GM13977 (cell line): ENCODE measurements around the gene LINC01488.

ENCODE experiments used
- DNase-seq: peaks from one replicate; pipeline ENCODE4 v3.0.0; 2012; ENCODE audit warnings: low spot score
- CTCF ChIP-seq: IDR thresholded peaks from 2 replicates; pipeline ENCODE4 v1.5.1; 2012; ENCODE audit warnings: mild to moderate bottlenecking, control low read depth; ENCODE audit not compliant: insufficient read depth; ENCODE audit errors: extremely low read depth, missing control alignments
- in situ Hi-C: fragments of 300-500 bp; cut with MboI; formaldehyde crosslinking; loops from one replicate; pipeline ENCODE4 v1.12.0; 2022; ENCODE audit warnings: low sequenced_read_pairs, low pct_unique_long_range_greater_than_20kb, mixed read lengths, inconsistent platforms; ENCODE audit not compliant: unreplicated experiment

Gene LINC01488

DNA sequence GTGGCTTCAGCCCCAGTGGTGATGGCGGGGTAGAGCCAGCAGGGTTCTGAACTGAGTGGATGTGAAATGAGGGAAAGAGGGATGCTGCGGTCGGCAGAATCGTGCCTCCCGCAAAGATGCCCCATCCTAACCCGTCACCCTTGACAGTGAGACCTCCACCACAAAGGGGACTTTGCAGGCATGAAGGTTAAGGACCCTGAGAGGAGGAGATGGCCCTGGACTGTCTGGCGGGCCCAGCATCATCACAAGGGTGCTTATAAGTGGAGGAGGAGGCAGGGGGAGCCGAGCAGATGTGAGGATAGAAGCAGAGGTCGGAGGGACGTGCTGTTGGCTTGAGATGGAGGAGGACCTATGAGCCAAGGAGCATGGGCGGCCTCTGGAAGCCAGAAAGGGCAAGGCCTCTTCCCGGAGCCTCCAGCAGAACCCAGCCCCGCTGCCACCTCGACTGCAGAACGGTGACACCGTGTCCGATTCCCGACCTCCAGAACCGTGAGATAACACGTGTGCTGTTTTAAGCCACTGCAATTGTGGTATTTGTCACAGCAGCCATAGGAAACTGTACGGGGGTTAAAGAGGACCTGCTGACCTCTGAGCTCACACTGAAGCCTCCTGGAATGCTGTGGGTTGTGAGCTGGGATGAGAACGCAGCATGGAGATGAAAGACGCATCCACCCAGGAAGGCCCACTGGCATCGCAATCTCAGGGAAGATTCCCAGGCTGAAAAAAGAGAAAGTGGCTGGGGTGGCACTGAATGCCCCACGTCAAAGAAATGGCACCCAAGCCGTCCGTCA is 10.9 kb downstream of the LINC01488 start:
- DNase-seq, result no peak
- TF ChIP-seq CTCF, result no peak
- in situ Hi-C loops, result no loop called here

DNA sequence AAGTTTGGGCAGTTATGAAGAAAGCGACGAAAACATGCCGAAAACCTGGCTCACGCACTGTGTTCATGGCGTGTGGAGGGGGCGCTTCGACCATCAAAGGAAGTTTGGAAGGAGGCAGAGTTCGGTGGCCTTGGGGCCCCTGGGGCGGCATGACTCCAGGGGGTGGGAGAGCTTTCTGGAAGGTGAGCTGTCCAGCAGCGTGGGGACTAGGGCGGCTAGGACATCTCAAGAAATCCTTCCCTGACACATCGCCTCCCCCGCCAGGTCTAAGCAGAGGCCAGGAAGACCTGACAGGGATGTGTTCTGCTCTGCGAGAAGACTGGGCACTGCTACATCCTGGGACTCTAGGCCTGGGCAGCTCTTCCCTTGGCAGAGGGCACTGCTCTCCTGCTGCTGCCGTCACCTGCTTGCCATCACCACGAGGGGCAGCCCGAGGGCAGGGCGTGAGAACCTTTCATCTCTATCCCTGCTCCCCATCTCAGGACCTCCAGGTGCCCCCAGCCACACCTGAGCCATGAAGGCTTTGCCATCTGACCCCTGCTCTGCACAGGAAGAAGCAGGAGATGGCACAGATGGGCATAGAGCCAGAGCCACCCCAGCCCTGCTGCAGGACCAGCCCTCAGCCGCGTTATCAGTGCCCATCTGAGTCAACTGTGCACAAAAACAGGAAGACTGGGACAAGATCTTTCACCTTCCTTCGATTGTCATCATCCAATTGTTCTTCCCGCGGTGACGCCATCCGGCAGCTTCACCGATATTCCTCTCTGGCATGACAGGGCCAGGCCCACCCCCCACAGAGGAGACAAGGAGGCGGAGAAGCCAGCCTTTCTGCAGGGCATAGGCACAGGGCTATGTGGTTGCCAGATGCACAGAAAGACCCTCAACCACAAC is 12.7 kb downstream of the LINC01488 start:
- no peak for DNase-seq
- in situ Hi-C loops, result no loop called here
- no peak for TF ChIP-seq CTCF

GRCh38 chr11:69494851-69495250 is 13.4 kb downstream of the LINC01488 start:
- TF ChIP-seq CTCF, result no peak
- DNase-seq, result no peak
- in situ Hi-C loops, result no loop called here

- no peak for TF ChIP-seq CTCF
- DNase-seq, result no peak
- in situ Hi-C loops, result no loop called here
These were observed 14.2 kb downstream of the LINC01488 start for GRCh38 chr11:69495441-69496201.

DNA sequence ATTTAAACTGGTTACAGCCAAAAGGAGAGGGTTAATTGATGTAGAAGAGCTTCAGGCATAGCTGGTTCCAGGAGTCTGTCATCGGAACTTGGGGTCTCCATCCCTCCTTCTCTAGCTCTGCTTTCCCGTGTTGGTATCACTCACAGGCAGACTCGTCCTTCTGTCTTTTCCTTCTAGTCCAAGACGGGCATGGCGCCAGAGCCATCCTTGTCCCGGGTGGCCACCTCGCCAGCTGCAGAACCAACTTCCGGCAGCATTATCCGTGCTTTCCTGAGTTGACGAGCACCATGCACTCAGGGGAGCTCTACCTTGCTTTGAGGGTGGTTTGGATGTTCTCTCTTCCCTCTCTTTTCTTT is 14.7 kb downstream of the LINC01488 start:
- DNase-seq, result no peak
- in situ Hi-C loops, result no loop called here
- TF ChIP-seq CTCF, result no peak

- in situ Hi-C loops, result no loop called here
- no peak for DNase-seq
- TF ChIP-seq CTCF, result no peak
These were observed 15.3 kb downstream of the LINC01488 start for GRCh38 chr11:69496631-69497220.
